MM.1S (cell line): ENCODE results near the gene ZFAND6.

Experiments used
- CTCF ChIP-seq: fragments of 300-600 bp; sonication (generic); IDR thresholded peaks from 2 replicates; pipeline ENCODE4 v1.5.1; 2016; ENCODE audit warnings: antibody characterized with exemption, low read length, mixed read lengths
- EZH2phosphoT487 ChIP-seq: fragments of 300-600 bp; sonication (generic); IDR thresholded peaks from 2 replicates; pipeline ENCODE4 v1.6.1; 2018; ENCODE audit warnings: antibody characterized with exemption, low read length

GRCh38 chr15:80026310-80026709 is 33.2 kb upstream of the ZFAND6 start:
- TF ChIP-seq CTCF (no peak), EZH2phosphoT487 (no peak)
